H1 (cell line): ENCODE data around the gene LPCAT1. TPM values are rescaled to one million over a fixed set of nuclear protein-coding genes. Genes with fewer than 3 reads are reported as not detected.

Experiments
- CTCF ChIA-PET: fragments of 300-600 bp; sonication (Branson Sonifier 250); formaldehyde crosslinking; loops from one replicate; lab custom pipeline; 2021; ENCODE audit not compliant: partially characterized antibody; lab: Charles Lee
- POLR2A ChIA-PET: fragments of 300-600 bp; sonication (Branson Sonifier 250); formaldehyde crosslinking; loops from one replicate; lab custom pipeline; 2021; ENCODE audit warnings: inconsistent platforms; ENCODE audit not compliant: partially characterized antibody; lab: Charles Lee
- DNase-seq, 2 experiments: peaks; one replicate each; pipeline versions ENCODE4 v3.0.0 to v3.0.0-alpha.2; 2010 to 2022; ENCODE audit warnings: low spot score in 2 of 2, low read depth in 1 of 2, mixed read lengths in 1 of 2
- FAIRE-seq: peaks from 2 replicates; lab custom pipeline; 2011; peaks lifted over from hg19 to GRCh38; lab: Jason Lieb, UNC
- H2AFZ ChIP-seq: 2 replicates; pipeline ENCODE4 v1.8.1; 2012; ENCODE audit warnings: low read length, inconsistent platforms
- H2AK5ac ChIP-seq: 2 replicates; pipeline ENCODE4 v1.6.1; 2013; ENCODE audit warnings: low read depth, low read length
- H2BK120ac ChIP-seq: replicated peaks from 2 replicates; pipeline ENCODE3; 2013; ENCODE audit warnings: low read depth, low read length, inconsistent platforms
- H2BK12ac ChIP-seq: 2 replicates; pipeline ENCODE4 v1.6.1; 2013; ENCODE audit warnings: low read depth, low read length
- H2BK15ac ChIP-seq: 2 replicates; pipeline ENCODE4 v1.6.1; 2013; ENCODE audit warnings: low read length
- H2BK20ac ChIP-seq: 2 replicates; pipeline ENCODE4 v1.6.1; 2013; ENCODE audit warnings: low read length
- H2BK5ac ChIP-seq: 2 replicates; pipeline ENCODE4 v1.6.1; 2013; ENCODE audit warnings: low read depth, low read length
- H3K14ac ChIP-seq: 2 replicates; pipeline ENCODE4 v1.6.1; 2013; ENCODE audit warnings: inconsistent platforms; ENCODE audit not compliant: insufficient read length
- H3K18ac ChIP-seq: 2 replicates; pipeline ENCODE4 v1.6.1; 2013; ENCODE audit warnings: low read length; ENCODE audit errors: extremely low read depth
- H3K23ac ChIP-seq: 2 replicates; pipeline ENCODE4 v1.6.1; 2013; ENCODE audit warnings: inconsistent platforms; ENCODE audit not compliant: insufficient read length
- H3K23me2 ChIP-seq: 2 replicates; pipeline ENCODE4 v1.6.1; 2013; ENCODE audit warnings: low read depth, low read length
- H3K27ac ChIP-seq: 2 replicates; pipeline ENCODE4 v1.6.1; 2011; ENCODE audit warnings: low read depth, low read length, inconsistent platforms
- H3K27me3 ChIP-seq, 4 experiments: replicated peaks in 1 of 4; 1 replicate in 1 of 4; 2 replicates in 3 of 4; pipeline versions ENCODE4 v1.6.1 to v1.8.1; 2011 to 2013; ENCODE audit warnings: low read length in 3 of 4, mild to moderate bottlenecking in 3 of 4, inconsistent platforms in 2 of 4, mixed read lengths in 2 of 4, moderate library complexity in 1 of 4; ENCODE audit not compliant: control insufficient read depth in 3 of 4, insufficient read depth in 3 of 4; ENCODE audit errors: extremely low read depth in 1 of 4
- H3K36me3 ChIP-seq, 4 experiments: 2 replicates each; pipeline versions ENCODE4 v1.6.1 to v1.8.1; 2011 to 2013; ENCODE audit warnings: mild to moderate bottlenecking in 4 of 4, low read length in 3 of 4, moderate library complexity in 2 of 4, control low read depth in 1 of 4, inconsistent platforms in 1 of 4; ENCODE audit not compliant: insufficient read depth in 4 of 4, control insufficient read depth in 2 of 4
- H3K4ac ChIP-seq: replicated peaks from 2 replicates; pipeline ENCODE3; 2013; ENCODE audit warnings: low read length, low read depth, mixed read lengths, inconsistent platforms; ENCODE audit not compliant: insufficient read length
- H3K4me1 ChIP-seq, 4 experiments: replicated peaks in 1 of 4; 1 replicate in 1 of 4; 2 replicates in 3 of 4; pipeline versions ENCODE4 v1.6.1 to v1.8.1; 2011 to 2013; ENCODE audit warnings: low read length in 3 of 4, inconsistent platforms in 2 of 4, mixed read lengths in 1 of 4; ENCODE audit not compliant: insufficient read depth in 4 of 4, control insufficient read depth in 3 of 4
- H3K4me2 ChIP-seq, 2 experiments: 2 replicates each; pipeline versions ENCODE4 v1.6.1 to v1.8.1; 2011 to 2013; ENCODE audit warnings: low read depth in 2 of 2, low read length in 2 of 2, control low read depth in 1 of 2, inconsistent platforms in 1 of 2, mild to moderate bottlenecking in 1 of 2; ENCODE audit not compliant: insufficient read depth in 1 of 2
- H3K4me3 ChIP-seq, 4 experiments: fragments of 200-600, 300-600 bp in 1 of 4; sonication (generic), shearing (Covaris generic), sonication (Bioruptor Twin) in 1 of 4; 2 replicates each; pipeline versions ENCODE4 v1.5.1 to v1.8.1; 2011 to 2016; ENCODE audit warnings: low read length in 4 of 4, low read depth in 3 of 4, control low read depth in 2 of 4, inconsistent platforms in 2 of 4, mild to moderate bottlenecking in 2 of 4, mixed read lengths in 1 of 4, moderate library complexity in 1 of 4; ENCODE audit not compliant: insufficient read depth in 2 of 4; ENCODE audit errors: extremely low read depth in 1 of 4
- H3K56ac ChIP-seq: replicated peaks from 2 replicates; pipeline ENCODE3; 2013; ENCODE audit warnings: low read depth, mild to moderate bottlenecking, mixed read lengths, low read length, inconsistent platforms; ENCODE audit not compliant: insufficient read length
- H3K79me1 ChIP-seq: 2 replicates; pipeline ENCODE4 v1.6.1; 2013; ENCODE audit warnings: low read depth, low read length, control low read depth
- H3K79me2 ChIP-seq, 2 experiments: 2 replicates each; pipeline versions ENCODE4 v1.6.1 to v1.8.1; 2012 to 2013; ENCODE audit warnings: low read length in 2 of 2, mild to moderate bottlenecking in 2 of 2, inconsistent platforms in 1 of 2; ENCODE audit not compliant: insufficient read depth in 2 of 2, control insufficient read depth in 1 of 2
- H3K9ac ChIP-seq, 4 experiments: replicated peaks in 1 of 4; 1 replicate in 1 of 4; 2 replicates in 3 of 4; pipeline versions ENCODE4 v1.6.1 to v1.8.1; 2011 to 2013; ENCODE audit warnings: low read depth in 3 of 4, low read length in 3 of 4, control low read depth in 2 of 4, mild to moderate bottlenecking in 2 of 4, moderate library complexity in 2 of 4, inconsistent platforms in 1 of 4; ENCODE audit errors: extremely low read depth in 1 of 4
- H3K9me3 ChIP-seq, 2 experiments: 2 replicates each; pipeline versions ENCODE4 v1.6.1 to v1.8.1; 2012 to 2013; ENCODE audit warnings: mild to moderate bottlenecking in 2 of 2, moderate library complexity in 2 of 2, control low read depth in 1 of 2, inconsistent platforms in 1 of 2, low read depth in 1 of 2, low read length in 1 of 2, mixed read lengths in 1 of 2; ENCODE audit not compliant: insufficient read depth in 2 of 2
- H4K20me1 ChIP-seq, 2 experiments: replicated peaks in 1 of 2; 2 replicates each; pipeline versions ENCODE3 to v1.8.1; 2011 to 2013; ENCODE audit warnings: inconsistent platforms in 2 of 2, low read length in 2 of 2, mild to moderate bottlenecking in 1 of 2; ENCODE audit not compliant: insufficient read depth in 2 of 2, control insufficient read depth in 1 of 2
- H4K5ac ChIP-seq: 2 replicates; pipeline ENCODE4 v1.6.1; 2013; ENCODE audit warnings: low read length, low read depth, mixed read lengths, inconsistent platforms; ENCODE audit not compliant: insufficient read length
- H4K8ac ChIP-seq: 2 replicates; pipeline ENCODE4 v1.8.0; 2013; ENCODE audit warnings: mild to moderate bottlenecking, moderate library complexity, low read length, inconsistent platforms; ENCODE audit not compliant: insufficient read depth; ENCODE audit errors: extremely low read depth
- H4K91ac ChIP-seq: replicated peaks from 2 replicates; pipeline ENCODE3; 2013; ENCODE audit warnings: low read length, mixed read lengths, inconsistent platforms; ENCODE audit not compliant: insufficient read length
- CHD2 ChIP-seq: IDR thresholded peaks from 2 replicates; pipeline ENCODE4 v1.6.1; 2012; ENCODE audit warnings: low read length, improper control_type of control experiment
- KDM4A ChIP-seq: IDR thresholded peaks from one replicate; pipeline ENCODE4 v1.7.1; 2012; ENCODE audit warnings: low read depth, mild to moderate bottlenecking, moderate library complexity, low read length, inconsistent platforms; ENCODE audit not compliant: severe bottlenecking
- NANOG ChIP-seq: IDR thresholded peaks from 2 replicates; pipeline ENCODE4 v1.6.1; 2011; ENCODE audit warnings: low read length, low read depth, mild to moderate bottlenecking, inconsistent platforms; ENCODE audit not compliant: insufficient read depth, poor library complexity, severe bottlenecking
- POLR2A ChIP-seq, 2 experiments: IDR thresholded peaks; 1 replicate in 1 of 2; 2 replicates in 1 of 2; pipeline ENCODE4 v1.6.1; 2011; ENCODE audit warnings: low read depth in 2 of 2, low read length in 2 of 2, mild to moderate bottlenecking in 2 of 2; ENCODE audit errors: control extremely low read depth in 1 of 2
- SRF ChIP-seq: IDR thresholded peaks from 2 replicates; pipeline ENCODE4 v1.6.1; 2011; ENCODE audit warnings: mild to moderate bottlenecking, low read depth, low read length, moderate library complexity
- WGBS, 2 experiments: shearing (Covaris generic) in 1 of 2; methylation state at CpG; one replicate each; pipeline versions ENCODE4 v1.1.6 to v1.1.7; 2013 to 2015; ENCODE audit warnings: low lambda C conversion rate in 2 of 2, mixed read lengths in 2 of 2, inconsistent platforms in 1 of 2, low coverage in 1 of 2, missing lambda C conversion rate in 1 of 2; ENCODE audit not compliant: insufficient replicate concordance in 2 of 2, insufficient coverage in 1 of 2, insufficient read length in 1 of 2; ENCODE audit errors: extremely low coverage in 1 of 2, missing lambda C conversion rate in 1 of 2; 5-methylcytosine and 5-hydroxymethylcytosine counted together
- polyA plus RNA-seq, 7 experiments: library from polyadenylated mRNA; depleted of rRNA in 3 of 7; stranded (reverse) in 5 of 7; unstranded in 2 of 7; fragments of >200 nt in 5 of 7; fragments of 200-250 nt in 2 of 7; gene quantifications; 1 replicate in 5 of 7; 2 replicates in 1 of 7; 4 replicates in 1 of 7; pipeline versions ENCODE4 v1.2.1 to v1.2.3, GENCODE V29; 2011 to 2013; ENCODE audit warnings: missing spikeins in 2 of 7, mixed read lengths in 2 of 7
- total RNA-seq: library from RNA; stranded (reverse); fragmentation: NEBNext Ultra II Directional; extraction: Animal tissue kit (Norgen Biotek cat#: 25700); gene quantifications from 2 replicates; pipeline ENCODE4 v1.2.1, GENCODE V29; 2021
- TF ChIP-seq, protein P1 (sequence below): IDR thresholded peaks from 2 replicates; pipeline ENCODE4 v1.6.1; 2012; ENCODE audit warnings: low read length, inconsistent platforms
- TF ChIP-seq, protein P2 (sequence below): IDR thresholded peaks from 2 replicates; pipeline ENCODE4 v1.6.1; 2011; ENCODE audit warnings: low read depth, mild to moderate bottlenecking, low read length; ENCODE audit not compliant: insufficient read depth

LPCAT1 gene
- total and polyA plus RNA-seq, 2 of the 8 experiments (the other 6 are each of a cell fraction or from before 2014, with no cell fraction given) = 107 to 260 TPM

DNA sequence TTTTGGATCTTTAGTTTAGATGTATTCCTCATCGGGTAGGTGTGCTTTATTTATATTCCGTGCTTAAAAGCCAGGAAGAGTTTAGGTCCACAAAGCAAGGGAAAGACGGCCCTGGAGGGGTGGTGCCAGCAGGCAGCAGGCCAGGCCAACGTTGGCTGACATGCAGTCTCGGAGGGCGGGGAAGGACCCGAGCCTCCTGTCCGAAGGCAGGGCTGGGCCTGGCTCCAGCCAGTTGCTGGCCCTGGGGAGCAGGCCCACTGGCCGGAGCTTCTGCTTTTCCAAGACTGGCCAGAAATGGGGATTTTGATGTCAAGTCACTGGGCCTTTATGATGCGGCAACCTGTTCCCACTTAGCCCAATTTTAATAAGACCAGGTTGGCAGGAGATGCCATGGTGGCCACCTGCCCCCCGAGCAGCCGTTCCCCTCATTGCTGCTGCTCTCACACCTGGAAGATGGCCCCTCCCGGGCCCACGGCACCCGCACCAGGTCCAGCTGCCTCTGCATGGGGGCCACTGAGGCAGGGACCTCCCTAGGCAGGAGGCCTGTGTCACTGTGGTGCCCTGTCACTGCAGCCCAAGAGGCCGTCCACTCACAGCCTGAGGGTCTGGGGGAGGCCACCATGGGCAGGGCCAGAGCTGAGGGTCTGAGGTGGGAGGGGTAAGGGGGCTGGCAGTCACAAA, 23.2 kb downstream of the LPCAT1 start:
- Histone ChIP-seq H3K36me3 (peaks cover 2 to 33% (median 11%) of the 10 kb centered on the region in 4 experiments; a peak in 5 of 8 replicates), H3K23me2 (no peaks in the 10 kb centered on the region), H3K27ac (0 out of 2 replicates have a peak overlapping the region, but pooled peaks have one; percentile 34), H4K5ac (no peak overlapping the region), H4K8ac (peak overlapping the region; percentile 88), H2AK5ac (no peak overlapping the region), H2BK5ac (no peak overlapping the region), H3K4me1 (peaks cover 2 to 23% (median 11%) of the 10 kb centered on the region in 4 experiments), H2AFZ (no peak overlapping the region), H3K79me1 (peaks cover 35% of the 10 kb centered on the region), H3K14ac (no peak overlapping the region), H4K20me1 (peaks cover 45 to 68% of the 10 kb centered on the region in 2 experiments), H3K56ac (no peak overlapping the region), H3K4me2 (no peak overlapping the region), H3K4me3 (no peak overlapping the region), H3K18ac (no peak overlapping the region), H3K4ac (no peak overlapping the region), H4K91ac (no peak overlapping the region), H3K23ac (no peak overlapping the region), H3K27me3 (no peaks in the 10 kb centered on the region), H3K79me2 (peaks cover 22 to 93% of the 10 kb centered on the region in 2 experiments), H3K9me3 (no peaks in the 10 kb centered on the region), H2BK12ac (no peak overlapping the region), H2BK120ac (no peak overlapping the region), H3K9ac (no peak overlapping the region), H2BK15ac (no peak overlapping the region), H2BK20ac (no peak overlapping the region)
- TF ChIP-seq, protein P1, sequence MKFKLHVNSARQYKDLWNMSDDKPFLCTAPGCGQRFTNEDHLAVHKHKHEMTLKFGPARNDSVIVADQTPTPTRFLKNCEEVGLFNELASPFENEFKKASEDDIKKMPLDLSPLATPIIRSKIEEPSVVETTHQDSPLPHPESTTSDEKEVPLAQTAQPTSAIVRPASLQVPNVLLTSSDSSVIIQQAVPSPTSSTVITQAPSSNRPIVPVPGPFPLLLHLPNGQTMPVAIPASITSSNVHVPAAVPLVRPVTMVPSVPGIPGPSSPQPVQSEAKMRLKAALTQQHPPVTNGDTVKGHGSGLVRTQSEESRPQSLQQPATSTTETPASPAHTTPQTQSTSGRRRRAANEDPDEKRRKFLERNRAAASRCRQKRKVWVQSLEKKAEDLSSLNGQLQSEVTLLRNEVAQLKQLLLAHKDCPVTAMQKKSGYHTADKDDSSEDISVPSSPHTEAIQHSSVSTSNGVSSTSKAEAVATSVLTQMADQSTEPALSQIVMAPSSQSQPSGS = no peak
- TF ChIP-seq POLR2A (IDR thresholded peaks at IDR 0.05; ENCODE audit: control extremely low read depth in 1 of 2, low read depth in 2 of 2, low read length in 2 of 2) = no peak
- no peak for TF ChIP-seq SRF
- TF ChIP-seq KDM4A = no peak
- TF ChIP-seq CHD2 = no peak
- TF ChIP-seq, protein P2, sequence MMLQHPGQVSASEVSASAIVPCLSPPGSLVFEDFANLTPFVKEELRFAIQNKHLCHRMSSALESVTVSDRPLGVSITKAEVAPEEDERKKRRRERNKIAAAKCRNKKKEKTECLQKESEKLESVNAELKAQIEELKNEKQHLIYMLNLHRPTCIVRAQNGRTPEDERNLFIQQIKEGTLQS = no peak
- no peak for TF ChIP-seq NANOG
- DNase-seq (no peak), FAIRE-seq (no peak)
- ChIA-PET CTCF (interaction anchor here (1.3 to 6.4 kb wide), 4 partner anchors 12 to 21 kb away, joined by 3 to 34 read pairs (median 6); no protein-coding TSS in a partner anchor), POLR2A (no interaction called here)
- 88% methylated on average over 16 of the region's 16 CpGs; no CpG with 5 or more reads in 1 of the 2 experiments for WGBS, 2 experiments
